B cell (primary cell): ENCODE results near the gene IZUMO1.

Experiments used
- EZH2 ChIP-seq: IDR thresholded peaks from 2 replicates; pipeline ENCODE4 v1.6.1; 2012; ENCODE audit warnings: borderline replicate concordance, low read depth, mild to moderate bottlenecking, moderate library complexity, low read length; ENCODE audit not compliant: insufficient read depth, poor library complexity, severe bottlenecking
- TF ChIP-seq, protein P1 (sequence below): fragments of 200-600 bp; IDR thresholded peaks from one replicate; pipeline ENCODE4 v1.8.0; 2022; ENCODE audit warnings: antibody characterized with exemption, mild to moderate bottlenecking

DNA sequence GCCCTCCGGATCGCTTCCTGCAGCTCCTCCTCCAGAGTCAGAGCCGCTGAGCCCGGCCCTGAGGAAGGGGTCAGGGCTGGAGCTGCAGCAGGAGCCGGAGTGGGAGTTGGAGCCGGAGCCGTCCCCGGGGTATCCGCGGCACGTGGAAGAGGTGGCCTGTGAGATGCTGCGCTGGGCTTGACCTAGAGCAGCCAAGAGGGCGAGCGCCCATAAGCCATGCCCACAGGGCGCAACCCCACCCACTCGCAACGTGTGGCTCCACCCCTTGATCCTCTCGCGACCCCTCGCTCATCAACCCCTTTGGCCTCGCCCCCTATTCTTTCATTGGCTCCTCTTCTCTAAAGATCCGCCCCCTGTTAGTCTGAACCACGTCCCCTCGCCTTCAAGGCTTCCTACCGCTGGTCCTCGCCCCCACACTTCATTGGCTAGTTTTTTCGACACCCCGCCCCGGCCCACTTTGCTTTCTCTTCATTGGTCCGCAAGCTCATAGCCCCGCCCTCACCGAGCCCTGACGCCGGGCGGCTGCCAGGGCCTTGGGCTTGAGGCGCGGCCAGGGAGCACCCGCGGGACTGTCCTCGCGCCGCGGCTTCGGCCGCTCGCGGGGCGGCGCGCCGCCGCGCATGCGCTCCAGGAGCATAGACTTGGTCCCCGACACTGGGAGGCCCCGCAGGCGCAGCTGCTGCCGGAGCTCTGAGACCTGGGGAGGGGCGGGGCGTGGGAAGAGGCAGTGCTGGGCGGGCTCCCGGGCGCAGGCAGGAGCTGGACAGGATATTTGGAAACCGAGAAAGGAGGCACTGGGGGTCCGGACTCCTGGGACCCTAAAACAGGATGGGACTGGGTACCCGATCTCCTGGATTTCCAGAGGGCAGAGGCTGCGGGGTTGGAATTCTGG, 32.6 kb downstream of the IZUMO1 start:
- TF ChIP-seq, protein P1, sequence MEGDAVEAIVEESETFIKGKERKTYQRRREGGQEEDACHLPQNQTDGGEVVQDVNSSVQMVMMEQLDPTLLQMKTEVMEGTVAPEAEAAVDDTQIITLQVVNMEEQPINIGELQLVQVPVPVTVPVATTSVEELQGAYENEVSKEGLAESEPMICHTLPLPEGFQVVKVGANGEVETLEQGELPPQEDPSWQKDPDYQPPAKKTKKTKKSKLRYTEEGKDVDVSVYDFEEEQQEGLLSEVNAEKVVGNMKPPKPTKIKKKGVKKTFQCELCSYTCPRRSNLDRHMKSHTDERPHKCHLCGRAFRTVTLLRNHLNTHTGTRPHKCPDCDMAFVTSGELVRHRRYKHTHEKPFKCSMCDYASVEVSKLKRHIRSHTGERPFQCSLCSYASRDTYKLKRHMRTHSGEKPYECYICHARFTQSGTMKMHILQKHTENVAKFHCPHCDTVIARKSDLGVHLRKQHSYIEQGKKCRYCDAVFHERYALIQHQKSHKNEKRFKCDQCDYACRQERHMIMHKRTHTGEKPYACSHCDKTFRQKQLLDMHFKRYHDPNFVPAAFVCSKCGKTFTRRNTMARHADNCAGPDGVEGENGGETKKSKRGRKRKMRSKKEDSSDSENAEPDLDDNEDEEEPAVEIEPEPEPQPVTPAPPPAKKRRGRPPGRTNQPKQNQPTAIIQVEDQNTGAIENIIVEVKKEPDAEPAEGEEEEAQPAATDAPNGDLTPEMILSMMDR: no peak
- TF ChIP-seq EZH2: no peak
